PC-9 (cell line): ENCODE measurements around the gene METTL26. TPM values are rescaled to one million over a fixed set of nuclear protein-coding genes. Genes with fewer than 3 reads are reported as not detected.

ENCODE experiments used
- BruUV-seq: library from RNA; stranded (reverse); fragments of 400-500 nt; replicated peaks from 2 replicates; lab custom pipeline; 2021; lab: Mats Ljungman, UMichigan
- CTCF ChIA-PET: fragments of 300-600 bp; sonication (Branson Sonifier 250); formaldehyde crosslinking; loops from one replicate; lab custom pipeline; 2022; ENCODE audit warnings: antibody characterized with exemption; lab: Charles Lee
- POLR2A ChIA-PET: fragments of 300-600 bp; sonication (Branson Sonifier 250); formaldehyde crosslinking; loops from one replicate; lab custom pipeline; 2022; ENCODE audit warnings: antibody characterized with exemption; ENCODE audit not compliant: unreplicated experiment; lab: Charles Lee
- DNase-seq, 2 experiments: peaks; one replicate each; pipeline versions ENCODE4 v3.0.0 to v3.0.0-alpha.2; 2015 to 2022; ENCODE audit warnings: mixed read lengths in 1 of 2
- H2AFZ ChIP-seq: fragments of 200-600 bp; sonication (generic); 2 replicates; pipeline ENCODE4 v1.8.1; 2017; ENCODE audit warnings: antibody characterized with exemption
- H3F3A ChIP-seq: fragments of 200-600 bp; sonication (generic); 2 replicates; pipeline ENCODE4 v1.8.1; 2017; ENCODE audit warnings: antibody characterized with exemption, mild to moderate bottlenecking, low read depth; ENCODE audit not compliant: insufficient read depth
- H3K27ac ChIP-seq: fragments of 200-600 bp; sonication (generic); 2 replicates; pipeline ENCODE4 v1.6.1; 2016; ENCODE audit warnings: mixed run types
- H3K27me3 ChIP-seq: fragments of 200-600 bp; sonication (generic); 2 replicates; pipeline ENCODE4 v1.6.1; 2016; ENCODE audit warnings: low read depth, mixed run types; ENCODE audit not compliant: insufficient read depth
- H3K36me3 ChIP-seq: fragments of 200-600 bp; sonication (generic); 2 replicates; pipeline ENCODE4 v1.6.1; 2016; ENCODE audit warnings: low read depth, mixed run types
- H3K4me1 ChIP-seq: fragments of 200-600 bp; sonication (generic); replicated peaks from 2 replicates; pipeline ENCODE4 v1.6.1; 2016; ENCODE audit warnings: mixed run types; ENCODE audit not compliant: insufficient read depth
- H3K4me2 ChIP-seq: fragments of 200-600 bp; sonication (generic); 2 replicates; pipeline ENCODE4 v1.6.1; 2017; ENCODE audit warnings: mixed run types
- H3K4me3 ChIP-seq: fragments of 200-600 bp; sonication (generic); 2 replicates; pipeline ENCODE4 v1.6.1; 2016; ENCODE audit warnings: mixed run types
- H3K79me2 ChIP-seq: fragments of 200-600 bp; sonication (generic); 2 replicates; pipeline ENCODE4 v1.6.1; 2017; ENCODE audit warnings: low read depth, mixed run types
- H3K9me2 ChIP-seq: fragments of 200-600 bp; sonication (generic); 2 replicates; pipeline ENCODE4 v1.8.1; 2017; ENCODE audit warnings: mild to moderate bottlenecking; ENCODE audit not compliant: insufficient read depth
- H3K9me3 ChIP-seq: fragments of 200-600 bp; sonication (generic); 2 replicates; pipeline ENCODE4 v1.8.1; 2016; ENCODE audit warnings: low read depth; ENCODE audit not compliant: insufficient read depth
- H4K20me1 ChIP-seq: fragments of 200-600 bp; sonication (generic); 2 replicates; pipeline ENCODE4 v1.8.1; 2017; ENCODE audit not compliant: insufficient read depth
- EZH2 ChIP-seq: fragments of 200-600 bp; sonication (generic); IDR thresholded peaks from 2 replicates; pipeline ENCODE4 v1.8.0; 2017; ENCODE audit warnings: antibody characterized with exemption, low read depth
- intact Hi-C: fragments of 100-400 bp; cut with micrococcal nuclease; formaldehyde crosslinking; loops from one replicate; pipeline ENCODE4 v1.10.0; 2022; ENCODE audit not compliant: unreplicated experiment
- total RNA-seq: library from RNA; stranded (reverse); gene quantifications from 2 replicates; pipeline ENCODE4 v1.2.3, GENCODE V29; 2021
- TF ChIP-seq, protein P1 (sequence below): fragments of 200-600 bp; sonication (generic); conservative IDR thresholded peaks from 2 replicates; pipeline ENCODE4 v1.6.1; 2017; ENCODE audit warnings: mixed run types, antibody characterized with exemption, mild to moderate bottlenecking, moderate library complexity

METTL26 gene
- total RNA-seq, 1 experiment from 2014 or later = 144 TPM

DNA sequence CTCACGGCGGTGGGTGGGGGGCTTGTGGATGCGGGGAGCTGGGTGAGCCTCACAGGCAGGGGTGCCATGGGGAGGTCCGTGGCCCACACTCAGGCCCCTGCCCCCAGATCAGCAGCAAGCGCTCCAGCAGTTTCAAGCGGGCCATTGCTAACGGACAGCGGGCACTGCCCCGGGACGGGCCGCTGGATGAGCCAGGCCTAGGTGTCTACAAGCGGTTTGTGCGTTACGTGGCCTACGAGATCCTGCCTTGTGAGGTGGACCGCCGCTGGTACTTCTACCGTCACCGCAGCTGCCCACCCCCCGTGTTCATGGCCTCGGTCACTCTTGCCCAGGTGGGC is 40.4 kb upstream of the METTL26 start:
- Histone ChIP-seq H3F3A (peaks cover 17% of the 10 kb centered on the region; the same call in 1 of the 2 replicates), H3K27me3 (no peaks in the 10 kb centered on the region), H3K27ac (no peak overlapping the region), H3K4me2 (no peak overlapping the region), H3K9me2 (no peaks in the 10 kb centered on the region), H4K20me1 (peaks cover 9% of the 10 kb centered on the region), H3K4me1 (peaks cover 7% of the 10 kb centered on the region), H3K36me3 (no peaks in the 10 kb centered on the region), H3K9me3 (no peaks in the 10 kb centered on the region), H3K79me2 (peaks cover 10% of the 10 kb centered on the region), H2AFZ (no peak overlapping the region), H3K4me3 (no peak overlapping the region)
- TF ChIP-seq EZH2 = no peak
- TF ChIP-seq, protein P1, sequence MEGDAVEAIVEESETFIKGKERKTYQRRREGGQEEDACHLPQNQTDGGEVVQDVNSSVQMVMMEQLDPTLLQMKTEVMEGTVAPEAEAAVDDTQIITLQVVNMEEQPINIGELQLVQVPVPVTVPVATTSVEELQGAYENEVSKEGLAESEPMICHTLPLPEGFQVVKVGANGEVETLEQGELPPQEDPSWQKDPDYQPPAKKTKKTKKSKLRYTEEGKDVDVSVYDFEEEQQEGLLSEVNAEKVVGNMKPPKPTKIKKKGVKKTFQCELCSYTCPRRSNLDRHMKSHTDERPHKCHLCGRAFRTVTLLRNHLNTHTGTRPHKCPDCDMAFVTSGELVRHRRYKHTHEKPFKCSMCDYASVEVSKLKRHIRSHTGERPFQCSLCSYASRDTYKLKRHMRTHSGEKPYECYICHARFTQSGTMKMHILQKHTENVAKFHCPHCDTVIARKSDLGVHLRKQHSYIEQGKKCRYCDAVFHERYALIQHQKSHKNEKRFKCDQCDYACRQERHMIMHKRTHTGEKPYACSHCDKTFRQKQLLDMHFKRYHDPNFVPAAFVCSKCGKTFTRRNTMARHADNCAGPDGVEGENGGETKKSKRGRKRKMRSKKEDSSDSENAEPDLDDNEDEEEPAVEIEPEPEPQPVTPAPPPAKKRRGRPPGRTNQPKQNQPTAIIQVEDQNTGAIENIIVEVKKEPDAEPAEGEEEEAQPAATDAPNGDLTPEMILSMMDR = no peak
- CTCF ChIA-PET = interaction anchor here (0.6 to 1.1 kb wide), 3 partner anchors 16 to 678 kb away, joined by 3 to 7 read pairs (median 4); no protein-coding TSS in a partner anchor
- DNase-seq = no peak
- POLR2A ChIA-PET = interaction anchor here (0.6 kb wide), 1 partner anchor 271 kb away, joined by 5 read pairs; no protein-coding TSS in a partner anchor
- BruUV-seq = no TSS peak
- intact Hi-C loops = no loop called here

DNA sequence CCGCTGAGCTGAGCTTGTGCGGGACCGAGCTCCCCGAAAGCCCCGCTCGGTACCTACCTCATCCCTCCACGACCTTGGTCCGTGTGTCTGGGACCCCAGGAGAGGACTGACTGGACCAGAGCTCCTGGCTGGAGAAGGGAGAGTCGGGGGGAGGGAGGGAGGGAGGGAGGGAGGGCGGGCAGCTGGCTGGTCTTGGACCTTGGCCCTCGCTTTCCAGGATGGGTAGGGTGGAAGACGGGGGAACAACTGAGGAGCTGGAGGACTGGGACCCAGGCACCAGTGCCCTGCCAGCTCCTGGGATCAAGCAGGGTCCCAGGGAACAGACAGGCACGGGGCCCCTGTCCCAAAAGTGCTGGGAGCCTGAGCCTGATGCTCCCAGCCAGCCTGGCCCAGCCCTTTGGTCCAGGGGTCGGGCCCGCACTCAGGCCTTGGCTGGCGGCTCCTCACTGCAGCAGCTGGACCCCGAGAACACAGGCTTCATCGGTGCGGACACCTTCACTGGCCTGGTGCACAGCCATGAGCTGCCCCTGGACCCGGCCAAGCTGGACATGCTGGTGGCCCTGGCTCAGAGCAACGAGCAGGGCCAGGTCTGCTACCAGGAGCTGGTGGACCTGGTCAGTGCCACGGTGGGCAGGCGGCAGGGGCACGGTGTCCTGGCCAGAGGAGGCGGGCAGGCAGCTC is 39.9 kb upstream of the METTL26 start:
- Histone ChIP-seq H3K4me2 (no peak overlapping the region), H2AFZ (no peak overlapping the region)

More for the DNA sequence above, 39.9 kb upstream of the METTL26 start:
- no TSS peak for BruUV-seq
- H3K9me3 ChIP-seq = no peaks in the 10 kb centered on the region
- no peak for TF ChIP-seq EZH2
- TF ChIP-seq, protein P1 = no peak
- ChIA-PET POLR2A (interaction anchor here (0.6 kb wide), 1 partner anchor 270 kb away, joined by 5 read pairs; no protein-coding TSS in a partner anchor), CTCF (interaction anchor here (0.7 to 1.1 kb wide), 2 partner anchors 15 to 678 kb away, joined by 3 to 4 read pairs; no protein-coding TSS in a partner anchor)
- H4K20me1 ChIP-seq = peaks cover 4% of the 10 kb centered on the region
- DNase-seq = no peak
- H3K79me2 ChIP-seq = peaks cover 5% of the 10 kb centered on the region
- H3K4me1 ChIP-seq = peaks cover 2% of the 10 kb centered on the region; the same call in 1 of the 2 replicates
- H3K36me3 ChIP-seq = no peaks in the 10 kb centered on the region
- no peak overlapping the region for H3K4me3 ChIP-seq
- intact Hi-C loops = no loop called here
- H3F3A ChIP-seq = peaks cover 15% of the 10 kb centered on the region; the same call in 1 of the 2 replicates
- no peaks in the 10 kb centered on the region for H3K9me2 ChIP-seq
- no peak overlapping the region for H3K27ac ChIP-seq
- no peaks in the 10 kb centered on the region for H3K27me3 ChIP-seq
